HepG2 (cell line): ENCODE results near the gene RNU6-8. TPM values are rescaled to one million over a fixed set of nuclear protein-coding genes. Genes with fewer than 3 reads are reported as not detected.

Source experiments
- ATAC-seq: fragments of 200-7000 bp; cut with Tn5 transposase; 3 replicates; pipeline ENCODE4 v1.9.1; 2020; ENCODE audit warnings: mild to moderate bottlenecking, moderate library complexity
- BruUV-seq: library from RNA; stranded (reverse); fragments of 400-500 nt; replicated peaks from 2 replicates; lab custom pipeline; 2021; lab: Mats Ljungman, UMichigan
- CTCF ChIA-PET: fragments of 300-600 bp; formaldehyde crosslinking; extraction: SDS; loops from one replicate; lab custom pipeline; 2021; ENCODE audit warnings: low total read pairs, inconsistent platforms, low intra/inter-chr PET ratio; lab: Yijun Ruan, JAX
- POLR2A ChIA-PET: fragments of 350-600 bp; sonication (Branson Sonifier 250); formaldehyde crosslinking; loops from one replicate; lab custom pipeline; 2020; ENCODE audit warnings: antibody characterized with exemption, inconsistent platforms; lab: Yijun Ruan, JAX
- DNase-seq: peaks from one replicate; pipeline ENCODE4 v3.0.0-alpha.2; 2015; ENCODE audit warnings: low spot score
- FAIRE-seq: peaks from 3 replicates; lab custom pipeline; 2011; peaks lifted over from hg19 to GRCh38; lab: Jason Lieb, UNC
- H2AFZ ChIP-seq: one replicate; pipeline ENCODE4 v1.6.1; 2011; ENCODE audit warnings: low read length, inconsistent platforms
- H3K27ac ChIP-seq: fragments of 300-600 bp; 3 replicates; pipeline ENCODE4 v1.8.0; 2011; ENCODE audit warnings: mixed run types, mild to moderate bottlenecking, mixed read lengths, low read length, inconsistent platforms; ENCODE audit not compliant: insufficient read depth; ENCODE audit errors: extremely low read length
- H3K27me3 ChIP-seq, 2 experiments: fragments of 200-600 bp in 1 of 2; 2 replicates in 1 of 2; 3 replicates in 1 of 2; pipeline versions ENCODE4 v1.6.0 to v1.8.0; 2011; ENCODE audit warnings: low read length in 2 of 2, mild to moderate bottlenecking in 2 of 2, moderate library complexity in 2 of 2, inconsistent platforms in 1 of 2; ENCODE audit not compliant: insufficient read depth in 2 of 2, control insufficient read depth in 1 of 2
- H3K36me3 ChIP-seq, 2 experiments: fragments of 200-600 bp in 1 of 2; replicated peaks in 1 of 2; 2 replicates in 1 of 2; 3 replicates in 1 of 2; pipeline versions ENCODE4 v1.5.1 to v1.8.0; 2011; ENCODE audit warnings: low read length in 2 of 2, inconsistent platforms in 1 of 2; ENCODE audit not compliant: insufficient read depth in 2 of 2, control insufficient read depth in 1 of 2
- H3K4me1 ChIP-seq: 2 replicates; pipeline ENCODE4 v1.5.1; 2012; ENCODE audit warnings: low read length, inconsistent platforms; ENCODE audit not compliant: insufficient read depth
- H3K4me2 ChIP-seq: 2 replicates; pipeline ENCODE4 v1.6.0; 2011; ENCODE audit warnings: low read depth, low read length, inconsistent platforms
- H3K4me3 ChIP-seq, 3 experiments: fragments of 200-600 bp in 1 of 3; sonication (generic), shearing (Covaris generic) in 1 of 3; replicated peaks in 1 of 3; 2 replicates each; pipeline ENCODE4 v1.5.1; 2011 to 2016; ENCODE audit warnings: low read length in 3 of 3, inconsistent platforms in 2 of 3, low read depth in 2 of 3, mild to moderate bottlenecking in 2 of 3, control low read depth in 1 of 3, mixed read lengths in 1 of 3; ENCODE audit not compliant: insufficient read depth in 1 of 3
- H3K79me2 ChIP-seq: one replicate; pipeline ENCODE4 v1.6.1; 2011; ENCODE audit warnings: low read length, inconsistent platforms; ENCODE audit not compliant: insufficient read depth
- H3K9ac ChIP-seq: 2 replicates; pipeline ENCODE4 v1.6.0; 2011; ENCODE audit warnings: mild to moderate bottlenecking, low read depth, low read length, inconsistent platforms; ENCODE audit not compliant: insufficient read depth
- H3K9me3 ChIP-seq: 2 replicates; pipeline ENCODE4 v1.5.1; 2012; ENCODE audit warnings: mild to moderate bottlenecking, low read length
- H4K20me1 ChIP-seq: 2 replicates; pipeline ENCODE4 v1.6.0; 2011; ENCODE audit warnings: inconsistent platforms, mild to moderate bottlenecking, low read length, moderate library complexity; ENCODE audit not compliant: insufficient read depth
- ARID2 ChIP-seq: sonication (generic); formaldehyde crosslinking; IDR thresholded peaks from 2 replicates; pipeline ENCODE4 v1.8.1; 2022; ENCODE audit warnings: mild to moderate bottlenecking, missing genetic modification reagents, borderline replicate concordance
- ATM ChIP-seq: fragments of 450-650 bp; IDR thresholded peaks from 2 replicates; pipeline ENCODE4 v1.7.1; 2017; ENCODE audit warnings: mild to moderate bottlenecking, borderline replicate concordance
- FOXJ3 ChIP-seq: sonication (generic); formaldehyde crosslinking; IDR thresholded peaks from 2 replicates; pipeline ENCODE4 v1.4.0; 2020; ENCODE audit warnings: missing genetic modification reagents, mild to moderate bottlenecking, borderline replicate concordance
- HOXA3 ChIP-seq: sonication (generic); formaldehyde crosslinking; IDR thresholded peaks from 2 replicates; pipeline ENCODE4 v1.5.0; 2020; ENCODE audit warnings: missing genetic modification reagents
- HOXA5 ChIP-seq: sonication (generic); formaldehyde crosslinking; IDR thresholded peaks from 2 replicates; pipeline ENCODE4 v1.4.0; 2020; ENCODE audit warnings: missing genetic modification reagents
- JARID2 ChIP-seq: sonication (generic); formaldehyde crosslinking; IDR thresholded peaks from 2 replicates; pipeline ENCODE4 v1.8.1; 2023; ENCODE audit warnings: missing genetic modification reagents, inconsistent platforms; ENCODE audit not compliant: insufficient replicate concordance
- MAF1 ChIP-seq: sonication (generic); formaldehyde crosslinking; IDR thresholded peaks from 2 replicates; pipeline ENCODE4 v1.5.0; 2020; ENCODE audit warnings: missing genetic modification reagents, borderline replicate concordance
- NFE2 ChIP-seq: sonication (generic); formaldehyde crosslinking; IDR thresholded peaks from 2 replicates; pipeline ENCODE4 v1.4.0; 2020; ENCODE audit warnings: missing genetic modification reagents
- PHF20 ChIP-seq: sonication (generic); formaldehyde crosslinking; IDR thresholded peaks from 2 replicates; pipeline ENCODE4 v1.5.0; 2020; ENCODE audit warnings: mild to moderate bottlenecking, missing genetic modification reagents
- SKI ChIP-seq: fragments of 450-650 bp; IDR thresholded peaks from one replicate; pipeline ENCODE4 v1.6.1; 2018; ENCODE audit warnings: mild to moderate bottlenecking; ENCODE audit not compliant: partially characterized antibody
- ZIK1 ChIP-seq: sonication (generic); formaldehyde crosslinking; IDR thresholded peaks from 2 replicates; pipeline ENCODE4 v1.5.0; 2020; ENCODE audit warnings: mild to moderate bottlenecking, low read depth, missing genetic modification reagents, borderline replicate concordance
- ZNF12 ChIP-seq: sonication (generic); formaldehyde crosslinking; IDR thresholded peaks from 2 replicates; pipeline ENCODE4 v1.5.0; 2020; ENCODE audit warnings: missing genetic modification reagents
- ZNF224 ChIP-seq: sonication (generic); formaldehyde crosslinking; IDR thresholded peaks from 2 replicates; pipeline ENCODE4 v1.5.0; 2020; ENCODE audit warnings: mild to moderate bottlenecking, missing genetic modification reagents
- ZNF230 ChIP-seq: sonication (generic); formaldehyde crosslinking; IDR thresholded peaks from 2 replicates; pipeline ENCODE4 v1.4.0; 2020; ENCODE audit warnings: mild to moderate bottlenecking, missing genetic modification reagents
- ZNF589 ChIP-seq: sonication (generic); formaldehyde crosslinking; conservative IDR thresholded peaks from 2 replicates; pipeline ENCODE4 v1.8.0; 2022; ENCODE audit warnings: mild to moderate bottlenecking, moderate library complexity, missing genetic modification reagents
- ZNF615 ChIP-seq: sonication (generic); formaldehyde crosslinking; IDR thresholded peaks from 2 replicates; pipeline ENCODE4 v1.5.0; 2020; ENCODE audit warnings: mild to moderate bottlenecking, missing genetic modification reagents, borderline replicate concordance
- ZNF670 ChIP-seq: sonication (generic); formaldehyde crosslinking; IDR thresholded peaks from 2 replicates; pipeline ENCODE4 v1.8.0; 2022; ENCODE audit warnings: mild to moderate bottlenecking, missing genetic modification reagents, borderline replicate concordance
- ZNF780A ChIP-seq: sonication (generic); formaldehyde crosslinking; IDR thresholded peaks from 2 replicates; pipeline ENCODE4 v1.8.0; 2022; ENCODE audit warnings: mild to moderate bottlenecking, missing genetic modification reagents, moderate library complexity
- ZNF788 ChIP-seq: sonication (generic); formaldehyde crosslinking; IDR thresholded peaks from 2 replicates; pipeline ENCODE4 v1.5.0; 2020; ENCODE audit warnings: mild to moderate bottlenecking, missing genetic modification reagents, borderline replicate concordance
- ZXDC ChIP-seq: sonication (generic); formaldehyde crosslinking; IDR thresholded peaks from 2 replicates; pipeline ENCODE4 v1.5.0; 2020; ENCODE audit warnings: mild to moderate bottlenecking, missing genetic modification reagents
- WGBS: methylation state at CpG from one replicate; pipeline ENCODE4 v1.1.6; 2017; ENCODE audit warnings: low lambda C conversion rate; 5-methylcytosine and 5-hydroxymethylcytosine counted together
- in situ Hi-C: cut with HindIII; loops from 2 replicates; pipeline ENCODE4 v1.10.0; 2017; ENCODE audit warnings: low pct_unique_long_range_greater_than_20kb; ENCODE audit not compliant: extremely low pct_ligation_motif_present
- intact Hi-C: fragments of 100-400 bp; cut with micrococcal nuclease; formaldehyde crosslinking; loops from one replicate; pipeline ENCODE4 v1.10.0; 2022; ENCODE audit not compliant: unreplicated experiment
- polyA plus RNA-seq, 8 experiments: library from polyadenylated mRNA; depleted of rRNA in 3 of 8; stranded (reverse) in 7 of 8; unstranded in 1 of 8; fragments of >200 nt; fragmentation: Illumina TruSeq in 4 of 8; extraction: Trizol in 4 of 8; gene quantifications; 2 replicates each; pipeline versions ENCODE4 v1.2.1 to v1.2.3, GENCODE V29; 2011 to 2016; ENCODE audit warnings: low read depth in 4 of 8, missing spikeins in 1 of 8, mixed read lengths in 1 of 8; ENCODE audit not compliant: insufficient read depth in 1 of 8
- total RNA-seq, 5 experiments: library from RNA; depleted of rRNA; stranded (reverse); fragments of >200 nt; fragmentation: Illumina TruSeq; extraction: Trizol; gene quantifications; 2 replicates each; pipeline ENCODE4 v1.2.3, GENCODE V29; 2016; ENCODE audit warnings: low read depth in 1 of 5

Gene RNU6-8
- total and polyA plus RNA-seq, 2 of the 13 experiments (the other 11 are each of a cell fraction or from before 2014, with no cell fraction given), result under 0.01 TPM; not detected in 1

- no TSS peak for BruUV-seq
- H3K9ac ChIP-seq, result no peak overlapping the region
Measured at GRCh38 chr14:32251530-32251929, 48.5 kb upstream of the RNU6-8 start.

GRCh38 chr14:32250681-32251080 is 47.6 kb upstream of the RNU6-8 start:
- Histone ChIP-seq H3K79me2 (no peaks in the 10 kb centered on the region), H2AFZ (no peak overlapping the region), H3K9me3 (no peaks in the 10 kb centered on the region), H4K20me1 (no peaks in the 10 kb centered on the region), H3K27me3 (no peaks in the 10 kb centered on the region), H3K4me2 (no peak overlapping the region), H3K9ac (no peak overlapping the region), H3K4me1 (no peaks in the 10 kb centered on the region), H3K4me3 (no peak overlapping the region), H3K36me3 (no peaks in the 10 kb centered on the region), H3K27ac (no peak overlapping the region)
- WGBS, result 22% methylated on average over 3 of the region's 3 CpGs
- in situ Hi-C loops, result loop anchor here (5.0 kb wide), 2 partner anchors 178 to 318 kb away; no protein-coding TSS in a partner anchor
- DNase-seq, result no peak
- no TSS peak for BruUV-seq
- ChIA-PET POLR2A (interaction anchor here (1.4 kb wide), 1 partner anchor 174 kb away, joined by 5 read pairs; the partner anchor contains the start of gene ARHGAP5), CTCF (interaction anchor here (1.3 to 8.9 kb wide), 4 partner anchors 177 to 741 kb away, joined by 11 to 216 read pairs (median 37); no protein-coding TSS in a partner anchor)
- intact Hi-C loops, result loop anchor here (5.0 kb wide), 1 partner anchor 238 kb away; no protein-coding TSS in a partner anchor
- no peak for ATAC-seq
- FAIRE-seq, result no peak
- TF ChIP-seq ZNF788 (CRISPR knock-in tag) (no peak), MAF1 (CRISPR knock-in tag) (no peak), ATM (no peak), PHF20 (no peak), NFE2 (CRISPR knock-in tag) (no peak), JARID2 (CRISPR knock-in tag) (no peak), ZXDC (CRISPR knock-in tag) (no peak), ZNF615 (CRISPR knock-in tag) (no peak), ZNF12 (CRISPR knock-in tag) (no peak), ZIK1 (CRISPR knock-in tag) (no peak), HOXA5 (CRISPR knock-in tag) (no peak), SKI (no peak), ZNF224 (no peak), HOXA3 (CRISPR knock-in tag) (no peak), FOXJ3 (CRISPR knock-in tag) (no peak)

More at GRCh38 chr14:32251530-32251929, 48.5 kb upstream of the RNU6-8 start:
- Histone ChIP-seq H2AFZ (peak overlapping the region; percentile 32), H4K20me1 (no peaks in the 10 kb centered on the region), H3K79me2 (no peaks in the 10 kb centered on the region), H3K4me3 (no peak overlapping the region), H3K4me2 (peak overlapping the region; percentile 41), H3K9me3 (no peaks in the 10 kb centered on the region), H3K4me1 (no peaks in the 10 kb centered on the region), H3K36me3 (no peaks in the 10 kb centered on the region), H3K27ac (no peak overlapping the region), H3K27me3 (no peaks in the 10 kb centered on the region)
- in situ Hi-C loops, result loop anchor here (5.0 kb wide), 2 partner anchors 179 to 319 kb away; no protein-coding TSS in a partner anchor
- CTCF ChIA-PET, result interaction anchor here (1.2 to 8.9 kb wide), 7 partner anchors 178 to 895 kb away, joined by 3 to 216 read pairs (median 11); no protein-coding TSS in a partner anchor
- DNase-seq (no peak), ATAC-seq (no peak), FAIRE-seq (no peak)
- WGBS, result 64% methylated on average over 4 of the region's 4 CpGs
- POLR2A ChIA-PET, result no interaction called here
- intact Hi-C loops, result loop anchor here (5.0 kb wide), 1 partner anchor 239 kb away; no protein-coding TSS in a partner anchor
- TF ChIP-seq ZNF670 (CRISPR knock-in tag) (0 out of 2 replicates have a peak, but pooled peaks have one; percentile 34), ZNF230 (CRISPR knock-in tag) (no peak), ARID2 (0 out of 2 replicates have a peak, but pooled peaks have one; percentile 7), ZNF589 (CRISPR knock-in tag) (0 out of 2 replicates have a peak, but pooled peaks have one; percentile 8), ZNF780A (CRISPR knock-in tag) (peak; percentile 23; the same call in 1 of the 2 replicates)
